ENCODE data around the gene CLCF1. TPM values are rescaled to one million over a fixed set of nuclear protein-coding genes. Genes with fewer than 3 reads are reported as not detected.

CLCF1 gene
- total and polyA plus RNA-seq, 2 of the 13 experiments (the other 11 are each of a cell fraction or from before 2014, with no cell fraction given), result 0.49 to 0.78 TPM

GRCh38 chr11:67420646-67421429 is 47.4 kb upstream of the CLCF1 start (continued):
- no peak for TF ChIP-seq PBX3 (CRISPR knock-in tag; IDR thresholded peaks at IDR 0.05; ENCODE audit: borderline replicate concordance)
- TF ChIP-seq ZNF652 (CRISPR knock-in tag; IDR thresholded peaks at IDR 0.05; ENCODE audit: borderline replicate concordance, low read depth), result no peak
- TF ChIP-seq NRL (CRISPR knock-in tag; IDR thresholded peaks at IDR 0.05; ENCODE audit: borderline replicate concordance), result no peak
- TF ChIP-seq CCDC6 (CRISPR knock-in tag; IDR thresholded peaks at IDR 0.05), result peak; percentile 89; the same call in 1 of the 2 replicates
- peak; percentile 63; the same call in 1 of the 2 replicates for TF ChIP-seq ZNF674 (CRISPR knock-in tag; IDR thresholded peaks at IDR 0.05; ENCODE audit: low read depth)
- peak; percentile 85 for TF ChIP-seq ZFX (CRISPR knock-in tag; IDR thresholded peaks at IDR 0.05; ENCODE audit: low read depth)
- no peak for TF ChIP-seq FOSL1 (CRISPR knock-in tag; IDR thresholded peaks at IDR 0.05; ENCODE audit: borderline replicate concordance)
- no peak for TF ChIP-seq MTF1 (CRISPR knock-in tag; IDR thresholded peaks at IDR 0.05)
- peak; percentile 77; the same call in 1 of the 2 replicates for TF ChIP-seq ZNF446 (CRISPR knock-in tag; IDR thresholded peaks at IDR 0.05)
- TF ChIP-seq ZBTB39 (CRISPR knock-in tag; IDR thresholded peaks at IDR 0.05), result no peak; the same call in 1 of the 2 replicates
- TF ChIP-seq TBL1XR1 (IDR thresholded peaks at IDR 0.05; ENCODE audit: borderline replicate concordance, low read length, partially characterized antibody), result no peak
- TF ChIP-seq FLYWCH1 (CRISPR knock-in tag; IDR thresholded peaks at IDR 0.05), result 0 out of 2 replicates have a peak, but pooled peaks have one; percentile 19
- no peak for TF ChIP-seq AGO1 (IDR thresholded peaks at IDR 0.05; ENCODE audit: low read depth, low read length, poor library complexity, severe bottlenecking)
- no peak for TF ChIP-seq ARID3A (IDR thresholded peaks at IDR 0.05; ENCODE audit: low read depth, low read length)
- no peak; the same call in 1 of the 2 replicates for TF ChIP-seq ZHX2 (IDR thresholded peaks at IDR 0.05; ENCODE audit: low read depth)
- peak; percentile 70; the same call in 1 of the 2 replicates for TF ChIP-seq ZHX2 (CRISPR knock-in tag; IDR thresholded peaks at IDR 0.05; ENCODE audit: borderline replicate concordance)
- TF ChIP-seq ZNF879 (CRISPR knock-in tag; IDR thresholded peaks at IDR 0.05), result no peak
- no peak for TF ChIP-seq KMT2A (CRISPR knock-in tag; IDR thresholded peaks at IDR 0.05)

Measured in HepG2 (cell line).